Liver (tissue), 9 donors: Measurements from ENCODE around the gene MLLT6. TPM values are rescaled to one million over a fixed set of nuclear protein-coding genes. Genes with fewer than 3 reads are reported as not detected.

Experiments
- DNase-seq: peaks from one replicate; pipeline ENCODE4 v3.0.0-alpha.2; 2017; ENCODE audit warnings: low spot score
- H3K27ac ChIP-seq, 2 donors: one replicate each; pipeline ENCODE4 v1.7.0; 2013; ENCODE audit warnings: inconsistent platforms in 2 of 2, low read length in 2 of 2, control low read depth in 1 of 2, low read depth in 1 of 2, mild to moderate bottlenecking in 1 of 2
- H3K27me3 ChIP-seq, 4 donors: one replicate each; pipeline versions ENCODE4 v1.6.1 to v1.7.0; 2013; ENCODE audit warnings: low read length in 3 of 4, inconsistent platforms in 1 of 4, mild to moderate bottlenecking in 1 of 4, moderate library complexity in 1 of 4; ENCODE audit not compliant: control insufficient read depth in 4 of 4, insufficient read depth in 4 of 4
- H3K36me3 ChIP-seq, 4 donors: one replicate each; pipeline versions ENCODE4 v1.6.1 to v1.7.0; 2013; ENCODE audit warnings: low read length in 3 of 4, mild to moderate bottlenecking in 3 of 4, low read depth in 1 of 4, moderate library complexity in 1 of 4; ENCODE audit not compliant: control insufficient read depth in 4 of 4, insufficient read depth in 3 of 4
- H3K4me1 ChIP-seq, 4 donors: one replicate each; pipeline versions ENCODE4 v1.6.1 to v1.7.0; 2013; ENCODE audit warnings: low read length in 3 of 4, mild to moderate bottlenecking in 3 of 4, moderate library complexity in 1 of 4; ENCODE audit not compliant: control insufficient read depth in 4 of 4, insufficient read depth in 4 of 4
- H3K4me3 ChIP-seq, 3 donors: one replicate each; pipeline versions ENCODE4 v1.6.1 to v1.7.0; 2013; ENCODE audit warnings: low read length in 3 of 3, control low read depth in 1 of 3, low read depth in 1 of 3, mild to moderate bottlenecking in 1 of 3
- H3K9ac ChIP-seq, 2 donors: one replicate each; pipeline ENCODE4 v1.7.0; 2013; ENCODE audit warnings: low read length in 2 of 2, mild to moderate bottlenecking in 2 of 2, moderate library complexity in 2 of 2, control low read depth in 1 of 2, low read depth in 1 of 2
- H3K9me3 ChIP-seq, 4 donors: one replicate each; pipeline versions ENCODE4 v1.6.1 to v1.7.0; 2013; ENCODE audit warnings: low read length in 3 of 4; ENCODE audit not compliant: control insufficient read depth in 4 of 4
- ATF3 ChIP-seq: IDR thresholded peaks from 2 replicates; pipeline ENCODE4 v1.6.1; 2016; ENCODE audit warnings: antibody characterized with exemption
- EGR1 ChIP-seq, 2 donors: IDR thresholded peaks; 2 replicates each; pipeline ENCODE4 v1.6.1; 2016 to 2018; ENCODE audit warnings: antibody characterized with exemption in 2 of 2, low read depth in 2 of 2
- FOXA1 ChIP-seq: IDR thresholded peaks from 2 replicates; pipeline ENCODE4 v1.6.1; 2016; ENCODE audit warnings: antibody characterized with exemption
- FOXA2 ChIP-seq: IDR thresholded peaks from 2 replicates; pipeline ENCODE4 v1.6.1; 2016; ENCODE audit warnings: antibody characterized with exemption
- GABPA ChIP-seq, 2 donors: IDR thresholded peaks in 1 of 2; conservative IDR thresholded peaks in 1 of 2; 2 replicates each; pipeline ENCODE4 v1.6.1; 2016; ENCODE audit warnings: antibody characterized with exemption in 2 of 2, mild to moderate bottlenecking in 1 of 2, moderate library complexity in 1 of 2
- HNF4A ChIP-seq, 2 donors: conservative IDR thresholded peaks; 2 replicates each; pipeline ENCODE4 v1.6.1; 2016; ENCODE audit warnings: antibody characterized with exemption in 2 of 2, mild to moderate bottlenecking in 2 of 2
- HNF4G ChIP-seq: IDR thresholded peaks from 2 replicates; pipeline ENCODE4 v1.6.1; 2016; ENCODE audit warnings: antibody characterized with exemption
- JUND ChIP-seq, 2 donors: IDR thresholded peaks; 2 replicates each; pipeline ENCODE4 v1.6.1; 2016; ENCODE audit warnings: antibody characterized with exemption in 2 of 2
- MAX ChIP-seq: IDR thresholded peaks from 2 replicates; pipeline ENCODE4 v1.6.1; 2016; ENCODE audit warnings: antibody characterized with exemption
- REST ChIP-seq: IDR thresholded peaks from 2 replicates; pipeline ENCODE4 v1.6.1; 2016; ENCODE audit warnings: antibody characterized with exemption, mild to moderate bottlenecking
- RXRA ChIP-seq, 2 donors: IDR thresholded peaks; 2 replicates each; pipeline ENCODE4 v1.6.1; 2017 to 2018; ENCODE audit warnings: antibody characterized with exemption in 2 of 2, mild to moderate bottlenecking in 1 of 2
- SP1 ChIP-seq: IDR thresholded peaks from 2 replicates; pipeline ENCODE4 v1.6.1; 2018; ENCODE audit warnings: antibody characterized with exemption, mild to moderate bottlenecking
- TAF1 ChIP-seq: conservative IDR thresholded peaks from 2 replicates; pipeline ENCODE4 v1.6.1; 2016; ENCODE audit warnings: antibody characterized with exemption, mild to moderate bottlenecking
- YY1 ChIP-seq: IDR thresholded peaks from 2 replicates; pipeline ENCODE4 v1.6.1; 2016; ENCODE audit warnings: antibody characterized with exemption, mild to moderate bottlenecking
- ZBTB33 ChIP-seq: IDR thresholded peaks from 2 replicates; pipeline ENCODE4 v1.6.1; 2016; ENCODE audit warnings: antibody characterized with exemption
- WGBS: extraction: QIAGEN DNeasy Blood & Tissue Kit; methylation state at CpG from one replicate; pipeline ENCODE4 v1.1.7; 2013; 5-methylcytosine and 5-hydroxymethylcytosine counted together
- polyA plus RNA-seq, 2 donors: library from polyadenylated mRNA; stranded (reverse) in 1 of 2; unstranded in 1 of 2; fragments of 200-250 nt in 1 of 2; fragments of >200 nt in 1 of 2; fragmentation: Nextera tagmentation in 1 of 2; extraction: Ambion mirVana in 1 of 2; gene quantifications; one replicate each; pipeline versions ENCODE4 v1.2.1 to v1.2.3, GENCODE V29; 2013 to 2015
- total RNA-seq, 2 donors: library from RNA; depleted of rRNA; stranded (reverse); fragments of >200 nt; gene quantifications; one replicate each; pipeline ENCODE4 v1.2.3, GENCODE V29; 2014
- donor health status: healthy.
- donor health status: healthy.
- donor health status: healthy.
- donor health status: healthy.
- donor health status: healthy.

MLLT6 gene
- total and polyA plus RNA-seq, 4 donors, result 3.3 to 22.8 (median 8.1) TPM

GRCh38 chr17:38719289-38719942 is 14.3 kb downstream of the MLLT6 start:
- no peak overlapping the region for H3K9ac ChIP-seq
- no peaks in the 10 kb centered on the region for H3K27me3 ChIP-seq
- DNase-seq, result no peak
- peaks cover 8 to 32% (median 8%) of the 10 kb centered on the region in 4 donors for H3K36me3 ChIP-seq
- H3K4me3 ChIP-seq, result no peak overlapping the region
- H3K27ac ChIP-seq, result no peak overlapping the region
- peaks cover 0 to 4% (median 0%) of the 10 kb centered on the region in 4 donors for H3K4me1 ChIP-seq
- no peak for TF ChIP-seq EGR1 (IDR thresholded peaks at IDR 0.05; ENCODE audit: low read depth in 2 of 2)
- no peak for TF ChIP-seq REST
- no peak for TF ChIP-seq FOXA1
- TF ChIP-seq HNF4G, result no peak
- TF ChIP-seq ZBTB33, result no peak
- H3K9me3 ChIP-seq, result no peaks in the 10 kb centered on the region
- 94% methylated on average over 29 of the region's 29 CpGs for WGBS

- Histone ChIP-seq H3K27ac (no peak overlapping the region), H3K9me3 (no peaks in the 10 kb centered on the region), H3K9ac (no peak overlapping the region), H3K27me3 (no peaks in the 10 kb centered on the region), H3K4me1 (peaks cover 0 to 4% (median 0%) of the 10 kb centered on the region in 4 donors), H3K4me3 (no peak overlapping the region), H3K36me3 (peaks cover 8 to 31% (median 10%) of the 10 kb centered on the region in 4 donors)
- no peak for TF ChIP-seq SP1
- no peak for TF ChIP-seq HNF4A (conservative IDR thresholded peaks at IDR 0.05)
- no peak for DNase-seq
- 83% methylated on average over 39 of the region's 39 CpGs for WGBS
Observed at GRCh38 chr17:38719943-38720641, 15.0 kb downstream of the MLLT6 start.

GRCh38 chr17:38720941-38721340 is 15.9 kb downstream of the MLLT6 start:
- Histone ChIP-seq H3K27ac (no peak overlapping the region), H3K9me3 (no peaks in the 10 kb centered on the region), H3K4me3 (no peak overlapping the region), H3K27me3 (no peaks in the 10 kb centered on the region), H3K36me3 (peaks cover 3 to 23% (median 7%) of the 10 kb centered on the region in 4 donors), H3K4me1 (peaks cover 0 to 4% (median 0%) of the 10 kb centered on the region in 4 donors), H3K9ac (no peak overlapping the region)
- TF ChIP-seq GABPA (IDR thresholded peaks at IDR 0.05 in 1 of 2, conservative IDR thresholded peaks at IDR 0.05 in 1 of 2) (no peak), TAF1 (no peak), ATF3 (no peak), HNF4G (no peak), FOXA2 (no peak), FOXA1 (no peak), MAX (no peak), YY1 (no peak), RXRA (IDR thresholded peaks at IDR 0.05) (no peak), EGR1 (IDR thresholded peaks at IDR 0.05; ENCODE audit: low read depth in 2 of 2) (no peak), SP1 (no peak), JUND (IDR thresholded peaks at IDR 0.05) (no peak), HNF4A (conservative IDR thresholded peaks at IDR 0.05) (no peak)
- 96% methylated on average over 6 of the region's 6 CpGs for WGBS
- DNase-seq, result no peak
